COLO668 (cell line): ENCODE results near the gene KIF3A.

Source experiments
- DNase-seq: peaks from one replicate; lab custom pipeline; 2025; ENCODE audit not compliant: unreplicated experiment; lab: John Stamatoyannopoulos, UW

KIF3A gene

GRCh38 chr5:132644177-132644576 lies 93.2 kb downstream of the KIF3A start:
- no peak for DNase-seq
